Measurements from ENCODE around the gene C4BPA.

C4BPA gene

DNA sequence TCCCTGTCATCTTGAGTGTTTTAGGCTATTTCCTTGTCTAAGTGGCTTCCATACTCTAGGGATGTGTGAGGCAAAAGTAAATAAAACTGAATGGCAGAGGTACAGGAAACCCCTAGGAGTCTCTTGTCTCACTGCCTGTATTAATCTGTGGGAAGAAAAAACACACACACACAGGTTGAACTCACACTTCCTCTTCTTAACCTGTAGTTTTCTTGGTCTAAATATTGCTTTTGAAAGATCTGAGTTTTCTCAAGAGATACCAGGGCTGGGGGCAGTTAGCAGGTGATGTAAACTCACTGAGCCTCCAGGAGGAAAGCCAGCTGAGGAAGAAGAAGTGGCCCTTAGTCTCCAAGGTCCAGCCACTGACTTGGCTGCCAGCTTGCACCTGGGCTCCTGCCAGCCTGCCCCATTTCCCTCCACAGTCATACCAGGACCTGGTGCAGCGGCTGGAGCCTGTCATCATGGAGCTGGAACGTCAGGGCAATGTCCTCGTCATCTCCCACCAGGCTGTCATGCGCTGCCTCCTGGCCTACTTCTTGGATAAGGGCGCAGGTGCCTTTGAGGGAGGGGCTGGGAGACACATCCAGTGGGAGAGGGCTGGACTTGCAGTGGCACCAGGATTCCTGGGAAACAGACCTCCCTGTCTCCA, 34.1 kb upstream of the C4BPA start:
- no peak for TF ChIP-seq GATA1 (IDR thresholded peaks at IDR 0.05; ENCODE audit: low read depth, low read length)
- TF ChIP-seq POLR2A (IDR thresholded peaks at IDR 0.05; ENCODE audit: low read length) = no peak
- DNase-seq = no peak

DNA sequence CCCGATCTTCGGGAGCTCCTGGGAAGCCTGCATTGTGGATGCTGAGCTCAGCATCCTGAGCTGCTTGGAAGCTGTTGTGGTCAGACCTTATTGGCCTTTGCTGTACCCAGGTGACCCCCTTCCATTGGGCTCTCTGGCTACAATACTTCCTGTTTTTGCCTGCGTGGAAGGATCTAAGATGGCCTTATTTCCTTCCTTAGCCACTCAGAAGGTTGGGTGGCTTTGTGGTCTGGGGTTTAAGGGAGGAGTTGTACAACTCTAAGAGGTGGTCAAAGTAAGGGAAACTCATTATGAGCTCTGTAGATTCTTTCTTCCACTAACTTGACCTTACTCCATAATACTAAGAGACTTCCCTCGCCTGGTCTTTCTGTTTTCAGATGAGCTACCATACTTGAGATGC, 33.2 kb upstream of the C4BPA start:
- TF ChIP-seq POLR2A (IDR thresholded peaks at IDR 0.05; ENCODE audit: low read length) (no peak), GATA1 (IDR thresholded peaks at IDR 0.05; ENCODE audit: low read depth, low read length) (no peak)
- no peak for DNase-seq

- DNase-seq = no peak
- TF ChIP-seq GATA1 (IDR thresholded peaks at IDR 0.05; ENCODE audit: low read depth, low read length) (no peak), POLR2A (IDR thresholded peaks at IDR 0.05; ENCODE audit: low read length) (no peak)
These were observed 32.6 kb upstream of the C4BPA start for GRCh38 chr1:207071426-207071825.

DNA sequence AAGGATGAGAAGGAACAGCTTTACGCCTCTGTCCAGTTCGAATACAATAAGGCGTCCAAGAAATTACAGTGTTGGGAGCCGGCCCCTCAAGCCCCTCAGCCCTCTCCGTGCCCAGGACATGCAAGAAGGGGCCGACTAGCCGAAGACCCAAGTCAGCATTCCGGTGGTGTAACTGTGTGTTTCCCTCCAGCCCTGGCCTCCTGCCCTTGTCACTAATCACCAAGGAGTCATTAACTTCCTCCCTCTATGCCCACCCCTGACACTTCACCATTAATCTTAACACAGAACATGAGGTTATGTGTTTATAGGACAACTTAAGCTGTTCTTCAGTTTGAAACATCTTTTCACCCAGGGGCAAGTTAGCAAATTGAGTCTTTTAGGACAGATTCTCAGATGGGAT, 31.8 kb upstream of the C4BPA start:
- DNase-seq = no peak
- TF ChIP-seq POLR2A (IDR thresholded peaks at IDR 0.05; ENCODE audit: low read length) = no peak

GRCh38 chr1:207073906-207074820, 29.9 kb upstream of the C4BPA start:
- TF ChIP-seq GATA1 (IDR thresholded peaks at IDR 0.05; ENCODE audit: low read depth, low read length) (no peak), POLR2A (IDR thresholded peaks at IDR 0.05; ENCODE audit: low read length) (no peak)
- DNase-seq = no peak

- TF ChIP-seq POLR2A (IDR thresholded peaks at IDR 0.05; ENCODE audit: low read length) (no peak), GATA1 (IDR thresholded peaks at IDR 0.05; ENCODE audit: low read depth, low read length) (no peak)
- peak; percentile 46 to 77 for DNase-seq
These were observed 27.7 kb upstream of the C4BPA start for GRCh38 chr1:207076181-207076955.

DNA sequence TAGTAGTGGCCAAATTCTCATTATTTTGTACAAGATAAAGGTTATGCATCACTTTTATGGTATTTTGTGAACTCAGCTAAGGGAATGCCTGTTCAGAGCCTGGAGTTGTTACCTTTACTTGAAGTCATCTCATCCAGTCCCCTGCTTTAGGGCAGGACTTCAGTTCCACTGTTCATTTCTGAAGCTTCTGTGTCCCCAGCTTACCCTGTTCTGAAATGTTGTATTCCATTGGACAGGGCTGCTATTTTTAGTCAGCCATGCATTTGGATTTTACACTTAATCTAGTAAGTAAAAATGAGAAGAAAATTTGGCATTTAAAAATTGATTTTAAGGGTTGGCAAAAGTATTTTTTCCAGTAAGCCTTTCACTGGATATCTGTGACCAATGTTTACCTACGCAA, 27.0 kb upstream of the C4BPA start:
- TF ChIP-seq POLR2A (IDR thresholded peaks at IDR 0.05; ENCODE audit: low read length) = no peak
- TF ChIP-seq GATA1 (IDR thresholded peaks at IDR 0.05; ENCODE audit: low read depth, low read length) = no peak
- DNase-seq = no peak

DNA sequence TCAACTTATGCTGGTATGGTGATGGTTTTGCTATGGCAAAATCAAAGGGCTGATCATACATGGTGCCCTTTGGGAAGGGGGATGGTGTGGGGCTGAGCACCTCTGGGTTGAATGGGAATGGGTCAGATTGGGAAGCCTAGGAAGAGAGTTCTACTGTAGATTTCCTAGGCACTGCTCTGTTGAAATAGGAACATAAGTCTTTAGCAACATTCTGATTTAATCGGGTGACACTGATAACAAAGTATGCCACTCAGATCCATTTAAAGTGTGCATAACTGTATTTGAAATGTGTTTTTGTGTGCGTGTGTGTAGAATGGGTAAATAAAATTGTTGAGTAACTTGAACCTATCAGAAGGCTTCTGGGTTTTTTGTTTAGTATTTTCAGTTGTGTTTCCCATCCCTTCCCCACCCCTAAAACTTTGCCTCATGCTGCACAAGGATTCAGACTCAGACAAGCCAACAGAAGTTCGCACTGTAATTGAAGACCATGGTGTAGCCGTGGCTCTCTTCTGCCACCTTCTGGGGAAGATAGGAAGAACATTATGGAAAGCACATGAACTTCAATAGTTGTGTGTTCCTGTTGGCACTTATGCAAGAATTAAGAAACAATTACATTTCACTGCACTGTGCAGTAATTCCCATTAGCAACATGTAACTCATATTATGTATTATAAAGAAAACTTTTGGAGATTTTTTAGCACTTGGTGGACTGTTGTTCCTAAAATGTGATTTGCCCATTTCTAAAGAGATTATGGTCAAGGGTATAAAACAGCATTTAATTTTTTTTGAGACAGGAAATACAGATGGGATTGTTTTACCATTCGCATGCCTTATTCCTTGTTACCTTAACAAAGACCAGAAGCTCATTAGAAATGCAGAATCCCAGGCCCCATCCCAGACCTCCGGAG, 26.3 kb upstream of the C4BPA start:
- TF ChIP-seq GATA1 (IDR thresholded peaks at IDR 0.05; ENCODE audit: low read depth, low read length) (no peak), POLR2A (IDR thresholded peaks at IDR 0.05; ENCODE audit: low read length) (no peak)
- DNase-seq = peak; percentile 81 to 90

GRCh38 chr1:207078578-207079132, 25.4 kb upstream of the C4BPA start:
- no peak for DNase-seq
- TF ChIP-seq GATA1 (IDR thresholded peaks at IDR 0.05; ENCODE audit: low read depth, low read length) = no peak
- no peak for TF ChIP-seq POLR2A (IDR thresholded peaks at IDR 0.05; ENCODE audit: low read length)

GRCh38 chr1:207079706-207080241, 24.3 kb upstream of the C4BPA start:
- TF ChIP-seq GATA1 (IDR thresholded peaks at IDR 0.05; ENCODE audit: low read depth, low read length) = no peak
- no peak for TF ChIP-seq POLR2A (IDR thresholded peaks at IDR 0.05; ENCODE audit: low read length)
- no peak for DNase-seq

- DNase-seq = no peak
- no peak for TF ChIP-seq POLR2A (IDR thresholded peaks at IDR 0.05; ENCODE audit: low read length)
- no peak for TF ChIP-seq GATA1 (IDR thresholded peaks at IDR 0.05; ENCODE audit: low read depth, low read length)
These were observed 22.9 kb upstream of the C4BPA start for GRCh38 chr1:207081088-207081487.

- no peak for TF ChIP-seq GATA1 (IDR thresholded peaks at IDR 0.05; ENCODE audit: low read depth, low read length)
- TF ChIP-seq POLR2A (IDR thresholded peaks at IDR 0.05; ENCODE audit: low read length) = no peak
- no peak for DNase-seq
These were observed 22.2 kb upstream of the C4BPA start for GRCh38 chr1:207081806-207082205.

- TF ChIP-seq GATA1 (IDR thresholded peaks at IDR 0.05; ENCODE audit: low read depth, low read length) (no peak), POLR2A (IDR thresholded peaks at IDR 0.05; ENCODE audit: low read length) (no peak)
These were observed 19.8 kb upstream of the C4BPA start for GRCh38 chr1:207084232-207084631.

More at GRCh38 chr1:207084232-207084631, 19.8 kb upstream of the C4BPA start:
- no peak for DNase-seq
